SJCRH30 (cell line): Measurements from ENCODE around the gene NOC3L. TPM values are rescaled to one million over a fixed set of nuclear protein-coding genes. Genes with fewer than 3 reads are reported as not detected.
A peak's percentile ranks its signal among the peaks of the same experiment; 100 is the strongest.
"Not testable (repeated sequence)": the region's sequence is repeated elsewhere in the genome, so short reads cannot be mapped to it uniquely, and the experiment has no call there.

Experiments used
- DNase-seq, 2 experiments: peaks; one replicate each; pipeline ENCODE4 v3.0.0-alpha.2; 2015 to 2020
- H3K27ac ChIP-seq: fragments of 250-450 bp; sonication (Bioruptor Pico); 2 replicates; pipeline ENCODE4 v1.5.1; 2020; ENCODE audit warnings: mild to moderate bottlenecking, moderate library complexity
- H3K27me3 ChIP-seq: fragments of 250-450 bp; sonication (Bioruptor Pico); 2 replicates; pipeline ENCODE4 v1.5.1; 2020; ENCODE audit warnings: mild to moderate bottlenecking, moderate library complexity
- H3K36me3 ChIP-seq: fragments of 250-450 bp; sonication (Bioruptor Pico); 2 replicates; pipeline ENCODE4 v1.5.1; 2020; ENCODE audit warnings: mild to moderate bottlenecking, moderate library complexity
- H3K4me1 ChIP-seq: fragments of 250-450 bp; sonication (Bioruptor Pico); 2 replicates; pipeline ENCODE4 v1.5.1; 2020; ENCODE audit warnings: mild to moderate bottlenecking, moderate library complexity
- H3K4me3 ChIP-seq: fragments of 250-450 bp; sonication (Bioruptor Pico); 2 replicates; pipeline ENCODE4 v1.5.1; 2020; ENCODE audit warnings: mild to moderate bottlenecking, moderate library complexity
- H3K9me3 ChIP-seq: fragments of 250-450 bp; sonication (Bioruptor Pico); replicated peaks from 2 replicates; pipeline ENCODE4 v1.5.1; 2020; ENCODE audit warnings: mild to moderate bottlenecking, moderate library complexity
- total RNA-seq: library from RNA; depleted of rRNA; stranded (reverse); fragments of >200 nt; shearing (Covaris generic); gene quantifications from 2 replicates; pipeline ENCODE4 v1.2.3, GENCODE V29; 2014; rRNA removed

The NOC3L gene
- 31.3 and 34.0 TPM in 2 replicates for total RNA-seq

- Histone ChIP-seq H3K36me3 (peaks cover 14% of the 10 kb centered on the region), H3K4me1 (peaks cover 10% of the 10 kb centered on the region), H3K9me3 (no peaks in the 10 kb centered on the region), H3K27me3 (no peaks in the 10 kb centered on the region), H3K4me3 (peak within 1 kb of the TSS; percentile 82), H3K27ac (peak within 1 kb of the TSS; percentile 66)
- peak; percentile 92 to 94 for DNase-seq
Observed at GRCh38 chr10:94362360-94363250, at the start of gene NOC3L. NOC3L (minus strand) TSS chr10:94362939; CDS start chr10:94362838, 101 bp downstream.

DNA sequence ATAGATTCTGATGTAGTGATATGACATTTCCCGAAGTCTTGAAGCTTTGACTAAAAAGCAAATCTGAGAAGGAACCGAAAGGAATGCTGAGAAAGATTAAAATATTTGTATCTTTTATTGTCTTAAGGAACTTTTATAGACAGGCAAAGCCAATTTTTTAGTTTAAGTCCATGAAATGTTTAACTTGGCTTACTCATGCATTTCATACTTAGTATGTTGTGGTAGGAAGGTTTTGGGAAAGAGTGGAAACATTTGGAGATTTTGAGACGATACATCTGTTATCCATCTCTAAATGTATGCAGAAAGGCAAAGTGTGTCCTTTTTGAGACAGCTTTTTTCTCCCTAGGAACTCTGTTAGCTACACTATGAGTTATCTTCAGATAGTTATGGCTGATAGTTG is 49.7 kb upstream of the NOC3L start:
- Histone ChIP-seq H3K27ac (no peak overlapping the region), H3K9me3 (no peaks in the 10 kb centered on the region), H3K36me3 (no peaks in the 10 kb centered on the region), H3K27me3 (no peaks in the 10 kb centered on the region), H3K4me3 (no peak overlapping the region), H3K4me1 (peaks cover 19% of the 10 kb centered on the region)
- DNase-seq: no peak

GRCh38 chr10:94411304-94411703 is 48.6 kb upstream of the NOC3L start:
- H3K4me1 ChIP-seq: peaks cover 22% of the 10 kb centered on the region
- no peaks in the 10 kb centered on the region for H3K36me3 ChIP-seq
- no peaks in the 10 kb centered on the region for H3K27me3 ChIP-seq
- no peak overlapping the region for H3K27ac ChIP-seq
- H3K4me3 ChIP-seq: no peak overlapping the region
- DNase-seq: no peak
- no peaks in the 10 kb centered on the region for H3K9me3 ChIP-seq

GRCh38 chr10:94409021-94409657 is 46.4 kb upstream of the NOC3L start:
- peak overlapping the region; percentile 48 for H3K4me3 ChIP-seq
- H3K9me3 ChIP-seq: no peaks in the 10 kb centered on the region
- H3K27me3 ChIP-seq: no peaks in the 10 kb centered on the region
- peaks cover 25% of the 10 kb centered on the region for H3K4me1 ChIP-seq
- H3K27ac ChIP-seq: peak overlapping the region; percentile 59
- no peaks in the 10 kb centered on the region for H3K36me3 ChIP-seq
- peak; percentile 38 to 75 for DNase-seq

- DNase-seq: no peak
- H3K4me3 ChIP-seq: no peak overlapping the region
- H3K4me1 ChIP-seq: peaks cover 25% of the 10 kb centered on the region
- peak overlapping the region; percentile 59; the same call in 1 of the 2 replicates for H3K27ac ChIP-seq
- no peaks in the 10 kb centered on the region for H3K9me3 ChIP-seq
- H3K27me3 ChIP-seq: no peaks in the 10 kb centered on the region
- H3K36me3 ChIP-seq: no peaks in the 10 kb centered on the region
Observed at GRCh38 chr10:94407668-94408067, 44.9 kb upstream of the NOC3L start.

- Histone ChIP-seq H3K4me1 (peaks cover 25% of the 10 kb centered on the region), H3K4me3 (no peak overlapping the region), H3K9me3 (no peaks in the 10 kb centered on the region), H3K36me3 (no peaks in the 10 kb centered on the region), H3K27ac (no peak overlapping the region), H3K27me3 (no peaks in the 10 kb centered on the region)
- no peak for DNase-seq
Observed at GRCh38 chr10:94405406-94405805, 42.7 kb upstream of the NOC3L start.

DNA sequence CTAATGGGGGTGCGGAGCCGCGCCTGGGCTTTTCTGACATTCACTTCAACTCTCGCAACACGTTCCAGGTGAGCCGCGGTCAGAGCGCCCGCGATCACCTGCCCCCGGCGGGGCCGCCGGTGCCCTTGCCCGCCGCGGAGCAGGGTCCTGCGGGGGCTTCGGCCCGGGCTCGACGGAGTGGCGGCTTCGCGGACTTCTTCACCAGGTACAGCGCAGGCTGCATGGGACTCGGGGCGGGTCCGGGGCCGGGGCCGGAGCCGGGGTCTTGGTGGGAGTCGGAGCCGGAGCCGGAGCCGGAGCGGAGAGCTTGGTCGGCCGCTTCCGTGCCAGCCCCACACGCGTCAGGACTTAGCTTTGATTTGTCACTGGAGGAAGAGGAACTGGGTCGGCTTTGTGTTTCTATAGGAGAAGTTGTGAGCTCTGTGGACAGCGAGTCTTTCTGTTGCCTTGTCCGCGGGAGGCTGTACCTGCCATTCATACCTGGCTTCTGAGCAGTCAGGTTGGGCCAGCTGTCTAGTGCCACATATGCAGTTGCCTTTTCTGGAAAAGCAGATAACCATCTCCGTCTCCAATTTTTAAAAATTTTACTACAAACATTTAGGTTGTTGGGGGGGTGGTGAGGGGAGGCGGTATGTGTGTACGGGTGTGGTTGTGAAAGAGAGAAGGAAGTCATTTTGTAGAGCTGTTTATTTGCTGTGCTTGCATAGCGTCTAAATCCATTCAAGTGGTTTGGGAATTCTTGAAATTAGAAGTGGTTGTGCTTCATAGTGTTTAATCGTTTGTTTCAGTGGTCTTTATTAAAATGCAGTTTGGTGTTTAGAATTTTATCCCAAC is 40.9 kb upstream of the NOC3L start:
- Histone ChIP-seq H3K36me3 (no peaks in the 10 kb centered on the region), H3K27me3 (no peaks in the 10 kb centered on the region), H3K4me3 (peak overlapping the region; percentile 89), H3K9me3 (no peaks in the 10 kb centered on the region), H3K4me1 (peaks cover 12% of the 10 kb centered on the region), H3K27ac (peak overlapping the region; percentile 86; the same call in 1 of the 2 replicates)
- DNase-seq: peak; percentile 43 to 62

DNA sequence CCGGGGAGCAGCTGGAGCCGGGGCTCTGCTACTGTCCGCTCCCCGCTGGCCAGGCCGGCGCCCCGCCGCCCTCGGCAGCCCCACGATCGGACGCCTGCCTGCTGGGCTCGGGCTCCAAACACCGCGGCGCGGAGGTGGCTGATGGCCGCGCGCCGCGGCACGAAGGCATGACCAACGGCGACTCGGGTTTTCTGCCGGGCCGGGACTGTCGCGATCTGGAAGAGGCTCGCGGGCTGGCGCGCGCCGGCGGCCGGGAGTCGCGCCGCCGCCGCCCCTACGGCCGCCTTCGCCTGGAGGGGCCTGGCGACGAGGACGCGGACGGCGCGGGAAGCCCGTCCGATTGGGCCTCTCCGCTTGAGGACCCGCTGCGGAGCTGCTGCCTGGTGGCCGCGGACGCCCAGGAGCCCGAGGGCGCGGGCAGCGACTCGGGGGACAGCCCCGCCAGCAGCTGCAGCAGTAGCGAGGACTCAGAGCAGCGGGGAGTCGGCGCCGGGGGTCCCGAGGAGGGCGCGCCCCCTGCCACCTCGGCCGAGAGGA is 40.2 kb upstream of the NOC3L start:
- Histone ChIP-seq H3K4me3 (peak overlapping the region; percentile 89), H3K36me3 (no peaks in the 10 kb centered on the region), H3K4me1 (peaks cover 8% of the 10 kb centered on the region), H3K27me3 (no peaks in the 10 kb centered on the region), H3K27ac (peak overlapping the region; percentile 86), H3K9me3 (no peaks in the 10 kb centered on the region)
- DNase-seq: peak; percentile 39 to 52

DNA sequence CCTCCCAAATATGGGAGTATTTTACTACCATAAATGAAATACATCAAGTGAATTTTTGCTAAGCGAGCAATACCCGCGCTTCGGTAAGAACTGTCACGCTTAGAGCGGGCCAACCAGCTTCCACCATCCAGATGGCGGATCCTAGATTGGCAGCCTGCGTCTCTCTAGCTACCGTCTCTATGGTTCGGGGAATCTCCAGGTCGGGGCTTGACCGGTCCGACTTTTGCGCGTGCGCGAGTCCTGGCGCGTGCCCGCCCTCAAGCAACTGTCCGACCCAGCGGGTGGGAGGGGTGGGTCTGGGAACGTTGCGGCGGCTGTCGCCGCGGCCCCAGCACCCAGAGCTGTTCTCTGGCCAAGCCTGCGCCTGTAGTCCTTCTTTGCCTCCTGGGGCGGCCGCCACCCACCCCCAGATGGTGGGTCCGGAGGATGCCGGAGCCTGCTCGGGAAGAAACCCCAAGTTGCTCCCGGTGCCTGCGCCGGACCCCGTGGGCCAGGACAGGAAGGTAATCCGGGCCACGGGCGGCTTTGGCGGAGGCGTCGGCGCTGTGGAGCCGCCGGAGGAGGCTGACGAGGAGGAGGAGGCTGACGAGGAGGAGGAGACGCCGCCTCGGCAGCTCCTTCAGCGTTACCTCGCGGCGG is 39.6 kb upstream of the NOC3L start, which contains the start of gene TBC1D12:
Gene TBC1D12, plus strand, starts transcription at position 338 of the 639 bp plus-strand sequence. Its CDS starts 73 bp downstream, at position 411.
- peaks cover 10% of the 10 kb centered on the region for H3K4me1 ChIP-seq
- peak; percentile 94 for DNase-seq
- no peaks in the 10 kb centered on the region for H3K27me3 ChIP-seq
- no peaks in the 10 kb centered on the region for H3K36me3 ChIP-seq
- H3K9me3 ChIP-seq: no peaks in the 10 kb centered on the region
- H3K4me3 ChIP-seq: peak within 1 kb of the TSS; percentile 89
- peak within 1 kb of the TSS; percentile 86 for H3K27ac ChIP-seq

GRCh38 chr10:94398762-94399161 is 36.0 kb upstream of the NOC3L start:
- no peak for DNase-seq
- no peaks in the 10 kb centered on the region for H3K36me3 ChIP-seq
- no peaks in the 10 kb centered on the region for H3K27me3 ChIP-seq
- H3K27ac ChIP-seq: no peak overlapping the region
- H3K4me1 ChIP-seq: peaks cover 8% of the 10 kb centered on the region; the same call in 1 of the 2 replicates
- no peak overlapping the region for H3K4me3 ChIP-seq
- no peaks in the 10 kb centered on the region for H3K9me3 ChIP-seq

DNA sequence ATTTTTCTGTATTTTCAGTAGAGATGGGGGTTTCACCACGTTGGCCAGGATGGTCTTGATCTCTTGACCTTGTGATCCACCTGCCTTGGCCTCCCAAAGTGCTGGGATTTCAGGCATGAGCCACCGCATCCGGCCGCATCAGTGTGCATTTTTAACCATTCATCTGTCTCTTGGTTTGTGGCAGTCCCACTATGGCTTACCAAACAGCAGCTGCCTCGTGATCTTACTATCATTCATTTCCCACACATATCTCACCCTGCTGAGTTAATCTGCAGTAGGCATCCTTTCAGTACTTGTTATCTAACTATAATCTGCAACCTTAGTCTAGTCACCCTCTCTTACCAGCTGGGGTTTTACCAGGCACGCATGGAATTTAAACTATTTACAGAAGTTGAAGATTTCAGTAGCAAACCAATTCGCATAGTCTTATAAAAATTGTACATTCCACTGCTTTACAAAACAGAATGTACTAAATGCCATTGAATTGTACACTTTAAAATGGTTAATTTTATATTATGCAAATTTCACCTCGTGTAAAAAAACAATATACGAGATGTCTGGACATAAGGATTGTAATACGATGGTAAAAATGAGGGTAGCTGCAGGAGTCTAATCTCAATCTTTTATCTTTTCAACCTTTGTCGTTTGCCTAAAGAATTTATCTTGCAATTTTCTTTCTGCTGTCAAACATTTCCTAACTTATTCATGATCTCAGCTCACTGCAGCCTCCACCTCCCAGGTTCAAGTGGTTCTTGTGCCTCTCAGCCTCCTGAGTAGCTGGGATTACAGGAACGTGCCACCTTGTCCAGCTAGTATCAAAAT is 35.0 kb upstream of the NOC3L start:
- Histone ChIP-seq H3K4me3 (no peak overlapping the region), H3K27ac (peak overlapping the region; percentile 42), H3K27me3 (no peaks in the 10 kb centered on the region), H3K4me1 (peaks cover 8% of the 10 kb centered on the region; the same call in 1 of the 2 replicates), H3K9me3 (no peaks in the 10 kb centered on the region), H3K36me3 (no peaks in the 10 kb centered on the region)
- DNase-seq: peak; percentile 80

DNA sequence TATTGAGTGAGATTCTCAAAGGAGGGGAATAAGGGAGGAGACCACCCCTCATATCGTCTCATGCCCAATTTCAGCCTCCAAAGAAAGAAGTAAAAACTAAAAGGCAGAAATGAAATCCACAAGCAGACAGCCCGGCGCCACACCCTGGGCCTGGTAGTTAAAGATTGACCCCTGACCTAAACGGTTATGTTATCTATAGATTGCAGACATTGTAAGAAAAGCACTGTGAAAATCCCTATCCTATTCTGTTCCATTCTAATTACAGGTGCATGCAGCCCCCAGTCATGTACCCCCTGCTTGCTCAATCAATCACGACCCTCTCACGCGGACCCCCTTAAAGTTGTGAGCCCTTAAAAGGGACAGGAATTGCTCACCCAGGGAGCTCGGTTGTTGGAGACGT is 29.4 kb upstream of the NOC3L start:
- not testable (repeated sequence) for H3K27ac ChIP-seq, H3K9me3 ChIP-seq, H3K36me3 ChIP-seq, DNase-seq, H3K4me3 ChIP-seq, H3K4me1 ChIP-seq, H3K27me3 ChIP-seq

DNA sequence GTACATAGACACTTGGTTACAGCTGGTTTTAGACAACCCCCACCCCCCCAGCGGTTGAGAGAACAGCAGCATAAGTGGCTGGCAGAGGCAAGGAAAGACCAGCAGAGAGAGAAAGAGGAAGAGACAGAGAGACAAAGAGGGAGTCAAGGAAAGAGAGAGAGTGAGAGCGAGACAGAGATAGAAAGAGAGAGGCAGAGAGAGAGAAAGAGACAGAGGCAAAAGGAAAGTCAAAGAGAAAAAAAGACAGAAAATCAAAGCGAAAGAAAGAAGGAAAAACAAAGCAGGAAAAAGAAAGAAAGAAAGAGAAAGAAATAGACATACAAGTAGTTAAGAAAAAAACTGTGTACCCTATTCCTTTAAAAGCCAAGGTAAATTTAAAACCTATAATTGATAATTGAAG is 23.0 kb upstream of the NOC3L start:
- not testable (repeated sequence) for H3K4me3 ChIP-seq, H3K4me1 ChIP-seq, H3K27me3 ChIP-seq, H3K36me3 ChIP-seq, H3K9me3 ChIP-seq, DNase-seq, H3K27ac ChIP-seq
